Measurements from ENCODE around the gene TLE3.

GRCh38 chr15:70014331-70014730 is 83.4 kb downstream of the TLE3 start:
- TF ChIP-seq CTCF (IDR thresholded peaks at IDR 0.05 in 4 of 5, conservative IDR thresholded peaks at IDR 0.05 in 1 of 5) (no peak), POLR2A (IDR thresholded peaks at IDR 0.05) (no peak)

Measured in gastrocnemius medialis (tissue), 4 donors.